Suprapubic skin (tissue), 4 donors: ENCODE data around the gene PRL. TPM values are rescaled to one million over a fixed set of nuclear protein-coding genes. Genes with fewer than 3 reads are reported as not detected.

Source experiments
- DNase-seq, 2 donors: peaks; one replicate each; pipeline ENCODE4 v3.0.0-alpha.2; 2019; ENCODE audit warnings: low spot score in 2 of 2
- H3K27ac ChIP-seq: fragments of 200-600 bp; sonication (generic); one replicate; pipeline ENCODE4 v1.5.1; 2019
- H3K27me3 ChIP-seq: fragments of 200-600 bp; sonication (generic); one replicate; pipeline ENCODE4 v1.5.1; 2019
- H3K36me3 ChIP-seq: fragments of 200-600 bp; sonication (generic); one replicate; pipeline ENCODE4 v1.5.1; 2019
- H3K4me1 ChIP-seq: fragments of 200-600 bp; sonication (generic); one replicate; pipeline ENCODE4 v1.5.1; 2019
- H3K4me3 ChIP-seq: fragments of 200-600 bp; sonication (generic); one replicate; pipeline ENCODE4 v1.5.1; 2019; ENCODE audit warnings: mild to moderate bottlenecking
- H3K9me3 ChIP-seq: fragments of 200-600 bp; sonication (generic); one replicate; pipeline ENCODE4 v1.5.1; 2019
- CTCF ChIP-seq, 2 donors: fragments of 200-600 bp in 1 of 2; fragments of 450-650 bp in 1 of 2; sonication (generic) in 1 of 2; IDR thresholded peaks; one replicate each; pipeline ENCODE4 v1.5.1; 2016 to 2019; ENCODE audit warnings: antibody characterized with exemption in 2 of 2, mild to moderate bottlenecking in 1 of 2, moderate library complexity in 1 of 2
- EP300 ChIP-seq: sonication (generic); formaldehyde crosslinking; IDR thresholded peaks from one replicate; pipeline ENCODE4 v1.6.1; 2017; ENCODE audit warnings: antibody characterized with exemption
- POLR2A ChIP-seq, 2 donors: fragments of 450-650 bp; IDR thresholded peaks; one replicate each; pipeline ENCODE4 v1.6.1; 2017; ENCODE audit warnings: antibody characterized with exemption in 2 of 2, mild to moderate bottlenecking in 2 of 2, moderate library complexity in 2 of 2
- POLR2AphosphoS5 ChIP-seq, 3 donors: sonication (generic); formaldehyde crosslinking; IDR thresholded peaks; one replicate each; pipeline ENCODE4 v1.6.1; 2017; ENCODE audit warnings: antibody characterized with exemption in 3 of 3
- WGBS: methylation state at CpG from one replicate; pipeline ENCODE4 v1.1.5; 2018; 5-methylcytosine and 5-hydroxymethylcytosine counted together
- total RNA-seq, 4 donors: library from RNA; depleted of rRNA; stranded (reverse); fragments of >200 nt; gene quantifications; one replicate each; pipeline ENCODE4 v1.1.0, GENCODE V29; 2016

PRL gene
- total RNA-seq, 4 donors from 2014 or later = not detected

DNA sequence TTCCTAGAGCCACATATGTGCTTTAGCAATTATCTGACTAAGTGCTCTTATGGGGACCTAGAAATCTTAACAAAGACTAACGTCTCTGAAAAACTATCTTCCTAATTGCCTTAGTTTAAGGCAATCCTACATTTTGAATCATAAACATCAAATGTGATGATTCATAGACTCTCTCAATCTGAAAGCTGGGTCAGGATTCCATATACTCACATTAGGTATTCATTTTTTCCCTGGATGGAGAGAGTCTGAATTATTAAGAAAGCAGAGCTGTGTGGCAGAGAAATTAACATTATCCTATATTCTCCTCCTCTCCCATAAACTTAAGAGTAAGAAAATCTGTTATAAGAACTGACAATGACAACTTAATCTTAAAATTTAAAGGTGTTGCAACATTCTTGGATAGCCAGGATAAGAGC is 1.6 kb upstream of the PRL start:
- no peak overlapping the region for H3K4me3 ChIP-seq
- H3K9me3 ChIP-seq = no peaks in the 10 kb centered on the region
- no peaks in the 10 kb centered on the region for H3K4me1 ChIP-seq
- TF ChIP-seq POLR2AphosphoS5 (IDR thresholded peaks at IDR 0.05) = no peak
- no peak for TF ChIP-seq POLR2A (IDR thresholded peaks at IDR 0.05)
- no peak for TF ChIP-seq CTCF (IDR thresholded peaks at IDR 0.05)
- no peak for TF ChIP-seq EP300
- WGBS = 86% methylated on average over 1 of the region's 1 CpG
- no peak overlapping the region for H3K27ac ChIP-seq
- H3K27me3 ChIP-seq = no peaks in the 10 kb centered on the region
- no peaks in the 10 kb centered on the region for H3K36me3 ChIP-seq
- DNase-seq = no peak

DNA sequence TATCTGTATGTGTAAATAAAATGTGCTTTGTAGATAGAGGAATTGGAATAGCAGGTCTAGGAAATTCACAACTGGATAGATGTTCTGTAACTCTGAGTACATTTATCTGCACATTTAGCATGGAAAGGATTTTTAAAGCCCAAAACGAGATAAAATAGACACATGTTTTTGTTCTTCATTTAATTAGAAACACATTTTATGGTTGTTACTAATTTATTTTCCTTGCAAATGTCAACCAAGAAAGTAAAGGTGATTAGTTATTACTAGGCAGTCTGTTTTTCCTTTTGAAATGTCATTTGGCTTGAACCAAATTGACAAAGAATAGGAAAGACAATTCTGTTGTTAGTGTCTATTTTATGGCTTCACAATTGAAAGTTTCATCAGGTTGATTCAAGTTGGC is 769 bp downstream of the PRL start:
- TF ChIP-seq CTCF (IDR thresholded peaks at IDR 0.05) = no peak
- TF ChIP-seq EP300 = no peak
- TF ChIP-seq POLR2AphosphoS5 (IDR thresholded peaks at IDR 0.05) = no peak
- TF ChIP-seq POLR2A (IDR thresholded peaks at IDR 0.05) = no peak
- no peaks in the 10 kb centered on the region for H3K27me3 ChIP-seq

DNA sequence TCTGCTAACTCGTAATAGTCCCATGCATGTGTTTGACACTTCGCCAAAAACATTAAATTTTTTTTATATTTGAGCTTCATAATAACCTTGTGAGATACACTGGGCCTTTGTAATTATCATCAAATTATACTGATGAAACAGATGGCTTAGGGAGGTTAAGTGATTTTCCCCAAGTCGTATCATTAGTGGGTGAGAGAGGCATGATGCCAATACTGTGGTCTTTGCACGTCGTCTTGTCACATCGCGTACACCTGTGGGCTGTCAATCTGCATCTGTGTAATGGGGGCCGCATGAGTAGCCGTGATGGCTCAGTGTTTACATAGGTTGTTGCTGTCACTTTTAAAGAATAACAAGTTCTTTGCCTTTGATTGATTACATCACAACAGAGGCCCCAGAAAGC is 1.7 kb downstream of the PRL start:
- 81% methylated on average over 9 of the region's 9 CpGs for WGBS
- no peaks in the 10 kb centered on the region for H3K27me3 ChIP-seq
- no peaks in the 10 kb centered on the region for H3K36me3 ChIP-seq
- H3K4me3 ChIP-seq = no peak overlapping the region
- no peaks in the 10 kb centered on the region for H3K4me1 ChIP-seq
- TF ChIP-seq POLR2AphosphoS5 (IDR thresholded peaks at IDR 0.05) = no peak
- TF ChIP-seq POLR2A (IDR thresholded peaks at IDR 0.05) = no peak
- no peak for TF ChIP-seq CTCF (IDR thresholded peaks at IDR 0.05)
- no peak for TF ChIP-seq EP300
- DNase-seq = no peak
- H3K27ac ChIP-seq = no peak overlapping the region
- no peaks in the 10 kb centered on the region for H3K9me3 ChIP-seq

More for the DNA sequence above, 769 bp downstream of the PRL start:
- WGBS = 48% methylated on average over 1 of the region's 1 CpG
- Histone ChIP-seq H3K9me3 (no peaks in the 10 kb centered on the region), H3K27ac (no peak overlapping the region), H3K36me3 (no peaks in the 10 kb centered on the region), H3K4me3 (no peak overlapping the region), H3K4me1 (no peaks in the 10 kb centered on the region)
- DNase-seq = no peak

- TF ChIP-seq EP300 (no peak), POLR2A (IDR thresholded peaks at IDR 0.05) (no peak), CTCF (IDR thresholded peaks at IDR 0.05) (no peak), POLR2AphosphoS5 (IDR thresholded peaks at IDR 0.05) (no peak)
- 91% methylated on average over 17 of the region's 17 CpGs for WGBS
- no peaks in the 10 kb centered on the region for H3K4me1 ChIP-seq
- H3K9me3 ChIP-seq = no peaks in the 10 kb centered on the region
- H3K27me3 ChIP-seq = no peaks in the 10 kb centered on the region
- no peaks in the 10 kb centered on the region for H3K36me3 ChIP-seq
- no peak overlapping the region for H3K4me3 ChIP-seq
- H3K27ac ChIP-seq = no peak overlapping the region
- no peak for DNase-seq
Measured at GRCh38 chr6:22294301-22294700, 2.5 kb downstream of the PRL start.

DNA sequence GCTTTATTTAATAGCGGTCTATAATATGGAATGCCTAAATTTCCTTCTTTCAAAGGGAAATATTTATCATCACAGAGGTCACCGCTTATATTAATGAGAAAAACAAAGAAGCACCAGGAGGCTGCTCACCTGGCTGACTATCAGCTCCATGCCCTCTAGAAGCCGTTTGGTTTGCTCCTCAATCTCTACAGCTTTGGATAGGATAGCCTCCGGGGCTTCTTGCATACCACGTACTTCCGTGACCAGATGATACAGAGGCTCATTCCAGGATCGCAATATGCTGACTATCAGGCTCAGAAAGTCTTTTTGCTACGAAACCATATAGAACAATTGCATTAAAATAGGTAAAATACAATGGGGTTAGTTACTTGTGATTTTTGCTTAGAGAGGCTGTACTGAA is 6.8 kb downstream of the PRL start:
- Histone ChIP-seq H3K4me1 (no peaks in the 10 kb centered on the region), H3K36me3 (no peaks in the 10 kb centered on the region), H3K4me3 (no peak overlapping the region), H3K9me3 (no peaks in the 10 kb centered on the region), H3K27ac (no peak overlapping the region), H3K27me3 (no peaks in the 10 kb centered on the region)
- DNase-seq = no peak
- no peak for TF ChIP-seq EP300
- 87% methylated on average over 8 of the region's 8 CpGs for WGBS

DNA sequence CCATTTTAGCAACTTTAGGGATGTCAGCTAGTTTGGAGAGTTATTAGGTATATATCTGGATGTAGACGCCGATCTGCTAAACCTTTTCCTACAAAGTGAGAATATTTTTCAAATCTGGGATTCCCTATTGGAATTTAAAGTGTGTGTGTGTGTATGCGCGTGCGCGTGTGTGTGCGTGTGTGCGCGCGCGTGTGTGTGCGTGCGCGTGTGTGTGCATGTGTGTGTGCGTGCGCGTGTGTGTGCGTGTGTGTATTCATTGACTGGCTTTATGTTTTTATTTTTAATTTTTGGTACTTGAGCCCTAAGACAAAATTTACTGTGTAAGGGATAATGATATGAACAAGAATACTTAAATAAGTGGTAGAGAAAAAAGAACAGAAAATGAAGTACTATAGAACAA is 8.1 kb downstream of the PRL start:
- Histone ChIP-seq H3K4me3 (no peak overlapping the region), H3K27me3 (no peaks in the 10 kb centered on the region), H3K4me1 (no peaks in the 10 kb centered on the region), H3K9me3 (no peaks in the 10 kb centered on the region), H3K36me3 (no peaks in the 10 kb centered on the region), H3K27ac (no peak overlapping the region)
- WGBS = 96% methylated on average over 18 of the region's 18 CpGs
- TF ChIP-seq CTCF (IDR thresholded peaks at IDR 0.05) (no peak), POLR2AphosphoS5 (IDR thresholded peaks at IDR 0.05) (no peak), POLR2A (IDR thresholded peaks at IDR 0.05) (no peak), EP300 (no peak)
- no peak for DNase-seq
